Astrocyte of the spinal cord (primary cell): ENCODE data around the gene PRDM1.
A peak's percentile ranks its signal among the peaks of the same experiment; 100 is the strongest.

ENCODE experiments used
- DNase-seq: peaks from one replicate; pipeline ENCODE4 v3.0.0; 2011; ENCODE audit warnings: low read depth, low spot score
- H3K4me3 ChIP-seq: 2 replicates; pipeline ENCODE4 v1.5.1; 2011; ENCODE audit warnings: low read depth, mild to moderate bottlenecking, low read length, moderate library complexity
- in situ Hi-C: cut with HindIII; loops from 2 replicates; pipeline ENCODE4 v1.10.0; 2017; ENCODE audit warnings: low sequenced_read_pairs
- TF ChIP-seq, protein P1 (sequence below): IDR thresholded peaks from 2 replicates; pipeline ENCODE4 v1.5.1; 2012; ENCODE audit warnings: low read depth, mild to moderate bottlenecking, low read length, inconsistent platforms

The PRDM1 gene

DNA sequence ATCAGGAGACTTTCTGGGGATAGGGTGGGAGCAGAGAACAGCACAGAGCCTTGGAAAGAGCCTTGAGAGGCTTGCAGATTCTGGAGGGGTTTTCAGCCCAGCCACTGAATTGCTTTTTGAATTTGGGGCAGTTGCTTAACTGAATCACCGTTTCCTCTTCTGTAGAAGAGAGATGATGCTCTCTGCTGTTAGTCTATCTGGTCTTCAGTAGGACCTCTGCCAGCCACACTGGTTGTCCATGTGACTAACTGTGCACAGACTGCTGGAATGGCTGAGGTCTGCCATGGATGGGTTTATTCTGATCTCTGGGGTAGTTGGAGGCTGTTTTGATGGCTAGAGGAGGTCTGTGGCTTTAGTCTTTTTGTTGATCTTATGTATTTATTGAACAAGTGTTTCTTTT, 21.4 kb upstream of the PRDM1 start:
- TF ChIP-seq, protein P1, sequence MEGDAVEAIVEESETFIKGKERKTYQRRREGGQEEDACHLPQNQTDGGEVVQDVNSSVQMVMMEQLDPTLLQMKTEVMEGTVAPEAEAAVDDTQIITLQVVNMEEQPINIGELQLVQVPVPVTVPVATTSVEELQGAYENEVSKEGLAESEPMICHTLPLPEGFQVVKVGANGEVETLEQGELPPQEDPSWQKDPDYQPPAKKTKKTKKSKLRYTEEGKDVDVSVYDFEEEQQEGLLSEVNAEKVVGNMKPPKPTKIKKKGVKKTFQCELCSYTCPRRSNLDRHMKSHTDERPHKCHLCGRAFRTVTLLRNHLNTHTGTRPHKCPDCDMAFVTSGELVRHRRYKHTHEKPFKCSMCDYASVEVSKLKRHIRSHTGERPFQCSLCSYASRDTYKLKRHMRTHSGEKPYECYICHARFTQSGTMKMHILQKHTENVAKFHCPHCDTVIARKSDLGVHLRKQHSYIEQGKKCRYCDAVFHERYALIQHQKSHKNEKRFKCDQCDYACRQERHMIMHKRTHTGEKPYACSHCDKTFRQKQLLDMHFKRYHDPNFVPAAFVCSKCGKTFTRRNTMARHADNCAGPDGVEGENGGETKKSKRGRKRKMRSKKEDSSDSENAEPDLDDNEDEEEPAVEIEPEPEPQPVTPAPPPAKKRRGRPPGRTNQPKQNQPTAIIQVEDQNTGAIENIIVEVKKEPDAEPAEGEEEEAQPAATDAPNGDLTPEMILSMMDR: no peak
- H3K4me3 ChIP-seq: no peak overlapping the region

DNA sequence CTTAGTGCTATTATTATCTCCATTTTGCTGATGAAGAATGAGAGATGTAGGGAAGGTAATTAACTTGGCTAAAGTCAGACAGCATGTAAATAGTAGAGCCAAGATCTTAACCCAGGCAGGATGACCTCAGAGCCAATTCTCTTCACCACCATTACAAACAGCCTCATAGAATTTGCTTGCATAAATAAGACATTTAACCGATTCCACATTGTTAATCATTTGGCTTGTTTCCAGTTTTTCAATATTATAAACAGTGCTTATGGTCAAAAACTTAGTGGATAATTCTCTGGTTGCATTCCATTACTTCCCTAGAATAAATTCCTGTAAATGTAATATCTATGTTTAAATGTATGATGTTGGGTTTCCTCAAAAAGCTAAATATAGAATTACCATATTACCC, 19.1 kb upstream of the PRDM1 start:
- TF ChIP-seq, protein P1: no peak
- in situ Hi-C loops: no loop called here
- DNase-seq: no peak
- H3K4me3 ChIP-seq: no peak overlapping the region

More for the DNA sequence above, 21.4 kb upstream of the PRDM1 start:
- in situ Hi-C loops: no loop called here
- no peak for DNase-seq

DNA sequence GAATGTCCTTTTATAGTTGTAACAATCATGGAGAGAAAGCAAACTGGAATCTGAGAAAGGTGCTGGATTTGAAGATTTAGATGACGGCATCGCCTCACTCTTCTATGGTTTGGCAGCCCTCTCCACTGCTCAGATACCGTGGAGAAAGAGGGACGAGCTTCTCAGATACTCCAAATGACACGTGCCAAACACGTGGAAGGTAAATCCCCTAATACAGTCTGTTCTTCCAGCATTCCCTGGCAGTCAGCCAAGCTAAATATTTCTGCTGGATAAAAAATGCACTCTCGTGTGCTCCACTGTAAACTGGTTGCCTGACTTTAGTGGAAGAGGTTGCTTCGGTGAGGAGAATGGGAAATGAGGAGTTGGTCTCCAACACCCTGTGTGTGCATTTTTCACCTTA, 16.7 kb upstream of the PRDM1 start:
- in situ Hi-C loops: no loop called here
- TF ChIP-seq, protein P1: no peak

DNA sequence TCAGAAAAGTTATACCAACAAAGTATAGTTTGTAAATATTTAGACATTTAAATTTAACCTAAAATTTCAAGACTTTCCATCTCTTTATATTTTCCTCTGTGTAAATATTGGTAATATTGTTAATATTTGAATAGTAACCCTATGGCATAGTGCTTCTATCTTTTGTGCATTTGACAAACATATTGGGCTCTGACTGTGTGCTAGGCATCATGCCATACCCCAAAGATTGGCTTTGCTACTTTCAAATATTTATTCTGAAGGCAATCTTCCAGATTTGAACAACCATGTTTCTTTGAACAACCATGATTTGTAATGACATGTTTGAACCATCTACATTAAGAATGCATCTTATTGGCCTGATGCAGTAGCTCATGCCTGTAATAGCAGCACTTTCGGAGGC, 15.5 kb upstream of the PRDM1 start:
- TF ChIP-seq, protein P1: no peak
- in situ Hi-C loops: no loop called here
- DNase-seq: no peak
- no peak overlapping the region for H3K4me3 ChIP-seq

More for the DNA sequence above, 16.7 kb upstream of the PRDM1 start:
- peak; percentile 85 for DNase-seq
- no peak overlapping the region for H3K4me3 ChIP-seq

DNA sequence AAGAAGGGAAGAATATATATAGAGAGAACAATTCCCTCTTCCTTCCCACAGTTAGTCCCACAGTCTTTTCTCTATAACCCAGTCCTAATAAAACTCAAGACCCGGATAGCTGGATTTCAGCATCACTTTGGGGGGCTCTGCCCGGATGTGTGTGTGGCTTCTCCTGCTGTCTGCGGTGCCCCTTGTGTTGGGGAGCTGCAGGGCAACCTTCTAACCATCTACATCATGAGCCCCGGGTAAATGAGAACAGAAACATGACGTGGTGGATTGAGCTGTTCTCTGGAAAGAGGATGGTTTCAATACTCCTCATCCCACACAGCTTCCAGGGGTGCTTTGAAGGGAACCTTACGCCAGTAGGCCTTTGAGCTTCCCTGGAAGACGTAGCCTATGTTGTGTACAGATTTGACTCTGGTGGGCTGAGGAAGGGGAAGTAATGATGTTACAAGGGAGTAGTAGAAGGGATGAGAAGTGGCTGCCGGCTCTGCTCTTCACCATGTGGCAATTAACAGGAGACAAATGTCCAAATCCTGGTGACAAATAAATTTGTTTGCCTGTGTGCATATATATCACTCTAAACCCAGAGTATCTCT, 13.5 kb upstream of the PRDM1 start:
- TF ChIP-seq, protein P1: no peak
- in situ Hi-C loops: no loop called here
- H3K4me3 ChIP-seq: no peak overlapping the region
- DNase-seq: no peak

DNA sequence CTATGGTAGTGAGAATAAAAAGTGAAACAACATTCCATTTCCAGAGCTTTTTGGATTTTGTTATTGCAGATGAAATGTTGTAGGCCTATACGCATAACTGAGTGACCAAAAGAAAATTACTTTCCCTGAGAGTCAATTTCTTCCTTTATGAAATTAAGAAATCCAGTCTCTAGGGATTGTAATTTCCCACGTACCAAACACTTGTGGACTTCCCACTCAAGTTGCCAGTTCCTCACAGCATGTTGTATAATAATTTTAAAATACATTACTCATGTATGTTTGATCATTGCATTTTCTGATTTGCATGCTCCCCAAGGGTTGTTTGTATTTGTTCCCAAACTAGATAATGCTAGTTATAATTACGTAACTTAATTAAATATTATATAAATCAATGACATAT, 12.0 kb upstream of the PRDM1 start:
- in situ Hi-C loops: no loop called here
- no peak overlapping the region for H3K4me3 ChIP-seq
- no peak for DNase-seq
- TF ChIP-seq, protein P1: no peak
